Measurements from ENCODE around the gene RASSF4. TPM values are rescaled to one million over a fixed set of nuclear protein-coding genes. Genes with fewer than 3 reads are reported as not detected.

RASSF4 gene
- total and polyA plus RNA-seq, 3 donors from 2014 or later = 28.2 to 68.1 (median 53.1) TPM

DNA sequence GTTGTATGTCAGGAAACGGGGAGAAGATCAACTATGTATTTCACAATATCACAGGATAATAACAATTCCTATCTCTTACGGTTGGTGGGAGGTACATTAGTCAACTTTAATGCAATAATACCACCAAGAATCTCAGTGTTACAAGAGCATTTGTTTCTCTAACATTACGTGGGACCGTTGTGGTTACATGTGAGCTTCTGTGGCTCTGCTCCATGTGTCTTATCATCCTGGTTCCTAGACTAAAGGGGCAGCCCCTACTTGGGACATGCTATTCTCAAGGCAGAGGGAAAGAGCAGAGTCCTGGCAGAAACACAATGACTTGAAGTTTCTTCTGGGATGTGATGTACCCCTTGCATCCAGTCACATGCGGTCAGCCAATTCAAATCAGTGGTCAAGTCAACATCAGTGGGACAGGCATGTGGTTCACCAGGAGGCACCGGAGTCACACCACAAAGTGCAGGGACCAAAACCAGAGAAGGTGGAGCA, 38.6 kb downstream of the RASSF4 start:
- no peak overlapping the region for H3K4me3 ChIP-seq
- no peaks in the 10 kb centered on the region for H3K9me3 ChIP-seq
- no peaks in the 10 kb centered on the region for H3K27me3 ChIP-seq
- WGBS, 2 donors = 49 to 52% methylated on average over 6 of the region's 6 CpGs
- DNase-seq = peak; percentile 61
- intact Hi-C loops (cut with DNase I; ENCODE audit: low total_unique reads) = no loop called here
- H3K4me1 ChIP-seq = peaks cover 44% of the 10 kb centered on the region
- no peaks in the 10 kb centered on the region for H3K36me3 ChIP-seq (ENCODE audit: low read depth, missing control alignments)
- peak overlapping the region in 1 of 2 donors; percentile 33 for H3K27ac ChIP-seq
- no peak for TF ChIP-seq POLR2A (IDR thresholded peaks at IDR 0.05)
- TF ChIP-seq, protein P1, sequence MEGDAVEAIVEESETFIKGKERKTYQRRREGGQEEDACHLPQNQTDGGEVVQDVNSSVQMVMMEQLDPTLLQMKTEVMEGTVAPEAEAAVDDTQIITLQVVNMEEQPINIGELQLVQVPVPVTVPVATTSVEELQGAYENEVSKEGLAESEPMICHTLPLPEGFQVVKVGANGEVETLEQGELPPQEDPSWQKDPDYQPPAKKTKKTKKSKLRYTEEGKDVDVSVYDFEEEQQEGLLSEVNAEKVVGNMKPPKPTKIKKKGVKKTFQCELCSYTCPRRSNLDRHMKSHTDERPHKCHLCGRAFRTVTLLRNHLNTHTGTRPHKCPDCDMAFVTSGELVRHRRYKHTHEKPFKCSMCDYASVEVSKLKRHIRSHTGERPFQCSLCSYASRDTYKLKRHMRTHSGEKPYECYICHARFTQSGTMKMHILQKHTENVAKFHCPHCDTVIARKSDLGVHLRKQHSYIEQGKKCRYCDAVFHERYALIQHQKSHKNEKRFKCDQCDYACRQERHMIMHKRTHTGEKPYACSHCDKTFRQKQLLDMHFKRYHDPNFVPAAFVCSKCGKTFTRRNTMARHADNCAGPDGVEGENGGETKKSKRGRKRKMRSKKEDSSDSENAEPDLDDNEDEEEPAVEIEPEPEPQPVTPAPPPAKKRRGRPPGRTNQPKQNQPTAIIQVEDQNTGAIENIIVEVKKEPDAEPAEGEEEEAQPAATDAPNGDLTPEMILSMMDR (IDR thresholded peaks at IDR 0.05) = no peak

DNA sequence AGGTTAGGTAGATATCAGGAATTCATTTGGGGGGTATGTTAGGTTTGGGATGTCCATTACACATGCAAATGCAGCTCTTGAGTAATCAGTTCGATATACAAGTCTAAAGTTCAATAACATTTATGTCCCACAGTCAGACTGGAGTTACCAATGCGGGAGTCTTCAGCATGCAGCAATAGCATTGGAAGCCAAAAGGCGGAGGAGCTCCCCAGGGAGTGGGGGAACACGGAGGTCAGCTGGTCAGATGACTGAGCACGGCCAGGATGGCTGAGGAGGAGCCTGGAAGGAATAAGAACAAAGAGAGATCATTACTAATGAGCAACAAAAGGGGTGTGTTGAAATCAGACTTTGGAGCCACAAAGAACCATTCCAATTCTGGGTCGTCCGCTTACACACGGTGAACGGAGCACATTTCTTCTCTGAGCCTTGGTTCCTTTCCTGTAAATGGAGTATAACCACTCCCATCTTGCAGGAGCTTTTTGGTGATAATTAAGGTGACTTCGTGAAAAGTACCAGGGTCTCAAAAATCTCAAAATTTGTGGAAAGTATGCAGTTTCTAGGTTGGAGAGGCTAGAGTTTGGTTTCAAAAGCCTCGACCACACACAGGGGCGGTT, 40.6 kb downstream of the RASSF4 start:
- Histone ChIP-seq H3K27ac (peak overlapping the region; percentile 82 to 93), H3K36me3 (ENCODE audit: low read depth, missing control alignments) (no peaks in the 10 kb centered on the region), H3K4me1 (peaks cover 42% of the 10 kb centered on the region), H3K9me3 (no peaks in the 10 kb centered on the region), H3K4me3 (peak overlapping the region; percentile 62 to 64), H3K27me3 (no peaks in the 10 kb centered on the region)
- intact Hi-C loops (cut with DNase I; ENCODE audit: low total_unique reads) = no loop called here
- DNase-seq = peak; percentile 73
- no peak for TF ChIP-seq POLR2A (IDR thresholded peaks at IDR 0.05)
- TF ChIP-seq, protein P1 (IDR thresholded peaks at IDR 0.05) = no peak
- 18 to 38% methylated on average over 12 of the region's 12 CpGs for WGBS, 2 donors

DNA sequence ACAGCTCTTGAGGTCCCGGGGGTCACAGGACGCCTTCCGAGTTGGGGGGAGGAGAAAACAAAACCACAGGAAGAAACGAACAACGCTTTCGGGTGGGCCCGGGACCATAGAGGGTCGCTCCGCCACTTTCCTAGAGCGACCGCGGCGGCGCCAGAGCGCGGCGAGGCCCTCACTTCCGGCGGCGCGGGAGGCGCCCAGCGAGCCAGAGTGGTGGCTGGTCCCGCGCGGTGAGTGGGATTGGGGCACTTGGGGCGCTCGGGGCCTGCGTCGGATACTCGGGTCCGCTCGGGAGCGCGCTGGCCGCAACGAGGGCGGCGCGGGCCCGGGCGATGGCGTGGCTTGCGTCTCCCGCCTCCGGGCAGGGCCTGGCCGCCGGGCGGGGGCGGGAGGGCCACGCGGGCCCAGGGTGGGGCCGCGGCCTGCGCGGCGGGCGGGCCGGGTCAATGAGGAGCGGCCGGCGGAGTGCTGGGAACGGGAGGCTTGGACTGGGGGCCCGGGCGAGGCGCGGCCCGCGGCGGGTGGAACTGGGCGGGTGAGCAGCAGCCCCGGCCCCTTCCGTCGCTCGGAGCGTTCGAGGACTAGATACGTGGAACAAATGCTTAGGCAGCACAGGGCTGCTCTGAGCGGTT, 41.3 kb downstream of the RASSF4 start, which contains the start of gene ZNF22:
TSS of gene ZNF22 (plus strand) at position 172 of the 629 bp plus-strand sequence. CDS start 2,446 bp downstream, outside the sequence.
- peak within 1 kb of the TSS; percentile 62 to 64 for H3K4me3 ChIP-seq
- TF ChIP-seq POLR2A (IDR thresholded peaks at IDR 0.05) = peak; percentile 29
- TF ChIP-seq, protein P1 (IDR thresholded peaks at IDR 0.05) = no peak
- intact Hi-C loops (cut with DNase I; ENCODE audit: low total_unique reads) = no loop called here
- H3K4me1 ChIP-seq = peaks cover 35% of the 10 kb centered on the region
- H3K27me3 ChIP-seq = no peaks in the 10 kb centered on the region
- H3K36me3 ChIP-seq (ENCODE audit: low read depth, missing control alignments) = no peaks in the 10 kb centered on the region
- H3K27ac ChIP-seq = peak within 1 kb of the TSS; percentile 82 to 93
- 1% methylated on average over 51 to 65 of the region's 79 CpGs for WGBS, 2 donors
- DNase-seq = peak; percentile 75
- H3K9me3 ChIP-seq = no peaks in the 10 kb centered on the region

DNA sequence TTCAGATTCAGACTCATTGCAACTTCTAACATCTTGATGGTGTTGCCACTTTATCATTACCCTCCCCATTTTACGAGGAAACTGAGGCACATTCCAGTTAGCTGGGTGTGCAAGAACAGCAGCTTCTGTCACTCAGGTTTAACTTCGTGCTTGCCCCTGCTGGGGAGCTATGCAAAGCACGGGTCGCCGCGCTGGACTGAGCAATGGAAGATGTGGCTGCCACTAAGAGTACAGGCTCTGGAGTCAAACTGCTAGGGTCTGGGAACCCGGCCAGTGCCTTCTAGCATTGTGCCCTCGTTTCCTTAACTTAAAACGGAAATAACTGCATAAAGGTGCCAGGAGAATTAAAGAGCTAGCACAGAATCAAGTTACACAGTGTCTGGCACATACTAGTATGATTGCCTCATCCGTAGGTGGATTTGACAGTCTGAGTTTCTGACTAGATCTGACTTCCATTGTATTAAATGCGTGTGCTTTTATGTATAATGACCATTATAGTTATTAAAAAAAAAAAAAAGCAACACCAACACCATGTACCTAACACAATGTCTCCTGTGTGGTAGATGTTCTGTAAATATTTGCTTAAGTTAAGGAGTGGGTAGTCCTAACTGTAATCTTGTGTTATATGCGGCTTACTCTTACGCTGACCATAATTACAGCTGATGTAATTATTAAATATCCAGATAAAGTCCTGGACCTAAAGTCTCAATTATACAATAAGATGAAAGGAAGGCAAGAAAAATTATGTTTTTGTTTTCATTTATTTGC, 42.0 kb downstream of the RASSF4 start:
- H3K36me3 ChIP-seq (ENCODE audit: low read depth, missing control alignments) = no peaks in the 10 kb centered on the region
- whole genome bisulfite sequencing, 2 donors = 13 to 15% methylated on average over 13 of the region's 13 CpGs
- no peaks in the 10 kb centered on the region for H3K9me3 ChIP-seq
- H3K4me1 ChIP-seq = peaks cover 28% of the 10 kb centered on the region
- intact Hi-C loops (cut with DNase I; ENCODE audit: low total_unique reads) = no loop called here
- H3K27ac ChIP-seq = peak overlapping the region; percentile 82 to 93
- no peaks in the 10 kb centered on the region for H3K27me3 ChIP-seq
- TF ChIP-seq POLR2A (IDR thresholded peaks at IDR 0.05) = no peak
- TF ChIP-seq, protein P1 (IDR thresholded peaks at IDR 0.05) = no peak
- peak overlapping the region; percentile 62 to 64 for H3K4me3 ChIP-seq
- peak; percentile 66 for DNase-seq
